ENCODE results near the gene S100A12.

The S100A12 gene

GRCh38 chr1:153396461-153396860 lies 21.0 kb upstream of the S100A12 start:
- no peak for DNase-seq

GRCh38 chr1:153395776-153396175 lies 20.4 kb upstream of the S100A12 start:
- DNase-seq = no peak

GRCh38 chr1:153395136-153395685 lies 19.8 kb upstream of the S100A12 start:
- DNase-seq = no peak

- DNase-seq = no peak
Measured at GRCh38 chr1:153394391-153394790, 19.0 kb upstream of the S100A12 start.

- no peak for DNase-seq
Measured at GRCh38 chr1:153393926-153394325, 18.5 kb upstream of the S100A12 start.

GRCh38 chr1:153392822-153393221 lies 17.4 kb upstream of the S100A12 start:
- no peak for DNase-seq

- peak; percentile 29 for DNase-seq
Measured at GRCh38 chr1:153392258-153392657, 16.8 kb upstream of the S100A12 start.

GRCh38 chr1:153390938-153391710 lies 15.7 kb upstream of the S100A12 start, which contains the start of gene S100A8:
Gene S100A8, minus strand, starts transcription at chr1:153391073. Its CDS starts 538 bp downstream, at chr1:153390535.
- no peak for DNase-seq

GRCh38 chr1:153389973-153390879 lies 14.8 kb upstream of the S100A12 start:
- DNase-seq = no peak

GRCh38 chr1:153389401-153389800 lies 14.0 kb upstream of the S100A12 start:
- no peak for DNase-seq

- DNase-seq = no peak
Measured at GRCh38 chr1:153387785-153388184, 12.4 kb upstream of the S100A12 start.

- no peak for DNase-seq
Measured at GRCh38 chr1:153387001-153387400, 11.6 kb upstream of the S100A12 start.

- DNase-seq = no peak
Measured at GRCh38 chr1:153386500-153386901, 11.1 kb upstream of the S100A12 start.

- no peak for DNase-seq
Measured at GRCh38 chr1:153384958-153385580, 9.6 kb upstream of the S100A12 start.

- DNase-seq = no peak
Measured at GRCh38 chr1:153380711-153381110, 5.3 kb upstream of the S100A12 start.

- no peak for DNase-seq
Measured at GRCh38 chr1:153379591-153379990, 4.2 kb upstream of the S100A12 start.

- DNase-seq = no peak
Measured at GRCh38 chr1:153374071-153374470, 1.4 kb downstream of the S100A12 start.

GRCh38 chr1:153372571-153372970 lies 2.9 kb downstream of the S100A12 start:
- no peak for DNase-seq

GRCh38 chr1:153371231-153371630 lies 4.2 kb downstream of the S100A12 start:
- DNase-seq = no peak

- DNase-seq = no peak
Measured at GRCh38 chr1:153370146-153370545, 5.3 kb downstream of the S100A12 start.

- no peak for DNase-seq
Measured at GRCh38 chr1:153368495-153368894, 6.9 kb downstream of the S100A12 start.

GRCh38 chr1:153367090-153367489 lies 8.3 kb downstream of the S100A12 start:
- DNase-seq = no peak

- DNase-seq = no peak
Measured at GRCh38 chr1:153366261-153366660, 9.2 kb downstream of the S100A12 start.

All from NCI-H526 treated with DMSO at 0.1 percent for 48 hours (cell line).